GM18858 (cell line): ENCODE data around the gene SLC13A1.

ENCODE experiments used
- ATAC-seq: cut with Tn5 transposase; IDR thresholded peaks from one replicate; pipeline ENCODE4 v1.9.1; 2021; ENCODE audit not compliant: unreplicated experiment

Gene SLC13A1

DNA sequence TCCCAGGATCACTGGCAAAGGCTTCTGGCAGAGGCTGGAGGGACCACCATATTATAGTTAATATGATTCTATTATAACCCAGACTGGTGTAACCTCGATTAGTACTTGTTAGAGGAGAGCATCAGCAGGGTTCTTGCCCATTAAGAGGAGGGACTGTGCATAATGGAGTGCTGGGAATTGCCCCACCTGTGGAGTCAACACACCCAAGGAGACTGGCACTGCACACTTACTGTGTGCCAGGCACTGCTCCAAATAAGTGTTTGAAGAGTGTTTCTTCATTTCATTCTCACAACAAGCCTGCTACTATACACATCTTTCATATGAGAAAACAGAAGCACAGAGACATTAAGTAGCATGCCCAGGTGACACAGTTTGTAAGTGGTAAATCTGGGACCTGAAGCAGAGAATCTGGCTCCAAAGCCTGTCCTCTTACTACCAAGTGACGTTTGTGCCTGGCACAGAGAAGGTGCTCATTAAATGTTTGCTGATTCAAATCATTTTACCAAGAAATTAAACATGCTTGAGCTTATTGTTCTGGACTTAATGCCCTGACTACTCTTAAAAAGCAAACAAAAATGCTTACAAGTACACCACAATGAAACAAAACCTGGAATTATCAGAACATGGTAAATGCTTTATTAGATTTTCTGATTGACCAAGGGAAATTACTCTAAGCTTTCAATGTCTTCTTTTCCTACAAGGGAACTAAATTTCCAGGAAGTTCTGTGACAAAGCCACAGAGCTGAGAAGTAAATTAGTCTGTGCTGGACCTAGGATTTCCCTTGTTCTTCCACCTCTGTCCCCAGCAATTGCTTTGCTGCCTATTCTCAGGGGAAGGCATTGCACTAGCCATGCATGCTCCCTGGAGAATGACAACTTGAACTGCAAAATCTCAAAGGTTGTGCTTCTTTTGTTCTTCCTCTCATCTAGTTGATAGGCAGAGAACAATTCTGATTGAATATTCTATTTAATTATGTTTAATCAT lies 809 bp downstream of the SLC13A1 start:
- ATAC-seq: no peak

DNA sequence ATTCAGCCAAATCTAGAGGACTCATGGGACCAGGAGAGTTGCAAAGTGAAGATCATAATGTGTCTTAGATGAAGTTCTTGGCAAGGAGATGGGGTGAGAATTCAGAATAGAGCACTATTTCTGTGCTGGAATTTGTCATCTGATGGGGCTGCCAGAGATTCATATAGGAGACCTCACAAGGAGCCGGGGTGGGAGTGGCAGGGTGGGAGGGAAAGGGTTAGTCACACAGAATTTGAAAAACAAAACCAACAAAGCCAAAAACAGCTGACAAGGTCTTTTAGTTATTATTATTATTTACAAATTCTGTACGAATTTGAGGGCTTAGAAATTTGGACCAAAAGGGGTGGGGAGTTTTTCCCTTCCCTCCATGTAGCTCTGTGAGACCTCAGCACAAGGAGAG lies 1.7 kb downstream of the SLC13A1 start:
- no peak for ATAC-seq

DNA sequence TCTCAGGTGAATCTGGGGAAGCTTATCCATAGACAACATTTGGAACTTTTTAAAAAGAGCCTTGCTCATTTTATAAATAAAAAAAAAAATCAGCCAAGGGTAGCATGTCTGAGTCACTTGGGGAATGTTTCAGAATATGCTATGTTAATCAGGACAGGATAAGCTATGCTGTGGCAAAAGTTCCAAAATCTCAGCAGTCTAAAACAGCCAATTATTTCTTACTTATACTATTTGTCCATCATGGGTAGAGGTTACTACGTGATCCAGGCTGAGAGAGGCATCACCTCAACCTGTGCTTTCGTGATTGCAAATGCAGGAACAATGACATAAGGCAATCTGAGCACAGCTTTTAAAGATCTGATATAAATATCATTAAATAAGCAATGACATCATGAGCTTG lies 6.5 kb downstream of the SLC13A1 start:
- no peak for ATAC-seq

DNA sequence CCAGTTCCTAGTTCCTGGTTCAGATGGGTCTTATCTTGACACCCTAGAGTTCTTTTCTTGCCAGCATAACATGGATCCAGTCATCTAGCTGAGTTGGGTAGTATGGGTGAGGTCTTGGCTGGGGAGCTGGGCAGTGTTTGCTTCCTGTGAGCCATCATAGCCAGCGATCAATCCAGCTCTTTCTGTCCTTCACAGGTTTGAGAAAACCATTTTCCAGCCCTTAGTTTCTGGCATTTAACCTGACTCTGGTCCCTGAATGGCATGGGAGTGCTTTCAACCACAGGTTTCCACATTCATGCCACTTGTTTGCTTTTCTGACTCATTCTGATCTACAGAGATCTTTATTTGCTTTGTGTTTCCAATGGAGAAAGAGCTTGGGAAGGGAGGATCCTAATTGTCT lies 8.6 kb downstream of the SLC13A1 start:
- ATAC-seq: no peak

DNA sequence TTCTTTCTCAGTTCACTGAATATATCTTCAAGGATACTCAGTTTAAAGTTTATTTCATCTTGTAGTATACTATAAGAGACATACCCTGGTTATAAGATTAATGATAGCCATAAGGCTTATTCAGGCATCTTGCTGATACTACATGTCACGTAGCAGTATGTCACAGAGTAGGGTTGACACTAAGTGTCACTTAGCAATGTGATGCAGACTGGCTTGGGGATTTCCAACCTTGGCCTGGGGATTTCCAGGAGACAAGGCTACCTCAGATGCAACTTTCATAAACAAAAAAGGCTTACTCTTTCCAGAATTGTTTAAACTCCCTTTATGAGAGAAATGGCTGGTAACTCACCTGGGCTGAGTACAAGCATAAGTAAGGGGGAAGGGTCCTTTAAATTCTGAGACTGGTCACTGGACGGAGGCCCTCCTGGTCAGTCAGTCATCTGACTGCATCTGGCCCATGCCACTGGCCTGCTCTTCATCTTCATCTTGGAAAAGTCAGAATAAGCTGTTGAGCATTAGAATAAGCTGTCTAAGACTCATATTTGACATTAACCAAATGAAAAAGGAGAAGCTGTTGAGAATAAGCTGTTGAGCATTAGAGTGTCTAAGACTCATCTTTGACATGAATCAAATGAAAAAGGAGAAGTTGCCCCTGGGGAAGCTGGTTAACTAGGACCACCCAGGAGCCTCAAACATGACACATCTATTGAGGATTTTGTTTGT lies 9.5 kb downstream of the SLC13A1 start:
- ATAC-seq: peak; percentile 94

DNA sequence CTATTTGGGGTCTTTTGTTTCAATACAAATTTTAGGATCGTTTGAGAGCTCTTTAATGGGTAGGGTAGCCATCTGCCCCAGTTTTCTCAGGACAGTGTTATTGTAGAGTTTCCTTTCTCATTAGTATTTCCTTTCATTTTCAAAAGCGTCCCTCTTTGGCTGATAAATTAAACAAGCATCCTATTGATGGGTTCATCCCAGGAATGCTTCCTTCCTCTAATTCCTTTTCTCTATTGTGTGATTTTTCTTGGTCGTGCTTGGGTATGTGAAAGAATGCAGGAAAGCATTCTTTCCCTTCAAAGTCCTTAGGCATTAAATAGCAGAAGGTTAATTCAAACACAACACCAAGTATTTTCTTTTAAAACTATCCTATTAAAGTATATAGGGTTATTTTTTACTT lies 14.0 kb downstream of the SLC13A1 start:
- no peak for ATAC-seq

DNA sequence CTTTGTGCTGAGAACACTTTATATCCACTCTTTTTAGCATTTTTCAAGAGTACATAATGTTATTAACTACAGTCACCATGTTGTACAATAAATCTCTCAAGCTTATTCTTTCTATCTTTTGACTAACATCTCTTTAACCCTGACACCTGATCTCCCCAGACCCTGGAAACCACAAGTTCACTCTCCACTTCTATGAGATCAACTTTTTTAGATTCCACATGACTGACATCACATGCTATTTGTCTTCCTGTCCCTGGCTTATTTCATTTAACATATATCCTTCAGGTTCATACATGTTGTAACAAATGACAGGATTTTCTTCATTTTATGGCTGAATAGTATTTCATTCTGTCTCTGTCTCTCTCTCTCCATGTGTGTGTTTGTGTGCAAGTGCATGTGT lies 15.5 kb downstream of the SLC13A1 start:
- ATAC-seq: no peak

DNA sequence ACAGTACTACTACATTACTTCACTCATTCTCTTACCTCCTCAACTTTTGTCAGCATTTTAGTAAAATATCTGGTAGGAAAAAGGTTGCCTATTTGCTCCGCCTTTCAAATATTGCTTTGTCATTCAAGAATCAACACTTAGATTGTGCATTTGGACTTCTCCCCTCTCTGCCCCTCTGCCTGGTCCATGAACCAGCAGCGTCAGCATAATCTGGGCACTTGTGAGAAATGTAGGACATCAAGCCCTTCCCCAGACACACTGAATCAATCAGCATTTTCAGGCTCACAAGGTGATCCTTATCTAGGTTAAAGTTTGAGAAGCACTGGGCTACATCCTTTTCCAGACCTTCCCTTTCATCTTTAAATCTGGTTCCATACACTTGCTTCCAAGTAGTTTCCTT lies 16.3 kb downstream of the SLC13A1 start:
- no peak for ATAC-seq

DNA sequence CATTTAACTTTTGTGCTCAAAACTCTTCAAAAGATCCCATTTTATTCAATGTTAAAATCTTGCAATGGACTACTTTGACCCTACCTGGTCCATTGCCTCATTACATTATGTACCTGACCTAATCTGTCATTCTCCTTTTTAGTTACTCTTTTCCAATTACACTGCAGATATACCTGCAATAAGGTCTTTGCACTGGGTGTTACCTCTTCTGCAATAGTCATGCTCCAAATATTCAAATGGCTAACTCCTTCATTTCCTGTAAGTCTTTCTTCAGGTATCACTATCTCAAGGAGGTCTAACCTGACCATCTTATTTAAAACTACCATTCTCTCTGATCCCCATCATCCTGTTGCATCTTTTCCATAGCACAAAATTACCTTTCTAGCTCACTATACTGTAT lies 22.3 kb downstream of the SLC13A1 start:
- no peak for ATAC-seq

DNA sequence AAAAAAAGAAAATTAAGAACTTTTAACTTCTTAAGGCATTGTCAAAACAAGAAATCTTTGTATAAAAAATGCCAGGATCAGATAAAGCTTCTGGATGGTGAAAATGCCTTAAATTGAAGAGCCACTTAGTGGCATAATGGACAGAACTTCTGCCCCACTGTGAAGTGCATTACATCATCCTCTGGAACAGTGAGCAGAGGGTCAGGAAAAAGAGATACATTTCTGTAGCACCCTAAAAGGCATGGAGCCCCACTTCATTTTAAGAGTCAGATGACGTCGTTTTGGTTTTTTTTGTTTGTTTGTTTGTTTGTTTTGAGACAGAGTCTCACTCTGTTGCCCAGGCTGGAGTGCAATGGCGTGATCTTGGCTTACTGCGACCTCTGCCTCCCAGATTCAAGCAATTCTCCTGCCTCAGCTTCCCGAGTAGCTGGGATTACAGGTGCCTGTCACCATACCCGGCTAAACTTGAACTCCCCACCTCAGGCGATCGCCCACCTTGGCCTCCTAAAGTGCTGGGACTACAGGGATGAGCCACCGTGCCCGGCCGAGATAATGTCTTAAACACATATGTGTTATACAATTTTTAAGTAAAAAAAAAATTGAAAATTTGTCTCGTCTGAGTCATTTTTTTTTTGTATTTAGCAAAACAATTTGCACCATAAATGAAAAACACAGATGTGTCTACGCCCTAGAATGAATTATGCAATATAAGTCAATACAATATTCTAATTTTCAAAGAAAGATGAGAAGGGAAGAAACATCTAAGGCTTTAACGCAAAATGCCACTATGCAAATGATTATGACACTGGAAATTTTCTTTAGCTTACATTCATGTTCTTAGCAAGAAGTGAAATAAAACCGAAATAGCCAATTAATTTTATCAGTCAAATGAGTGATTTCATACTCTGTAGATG lies 29.2 kb downstream of the SLC13A1 start:
- ATAC-seq: no peak

DNA sequence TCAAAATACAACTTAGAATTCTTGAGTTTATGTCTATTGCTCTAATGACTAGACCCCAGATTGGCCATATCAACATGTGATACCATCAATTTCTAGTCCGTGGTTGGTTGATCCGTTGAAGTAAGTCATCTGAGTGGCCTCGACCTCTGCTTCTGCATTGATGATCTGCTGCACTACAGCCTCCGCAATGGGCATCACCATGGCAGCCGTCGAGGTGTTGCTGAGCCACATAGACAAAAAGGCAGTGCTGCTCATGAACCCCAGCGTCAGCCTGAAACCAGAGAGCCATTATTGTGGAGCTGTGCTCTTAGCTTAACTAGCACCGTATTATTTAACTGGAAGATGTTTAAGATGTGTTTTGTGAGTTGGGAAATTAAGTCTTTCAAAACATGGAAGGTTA lies 30.7 kb downstream of the SLC13A1 start:
- no peak for ATAC-seq

DNA sequence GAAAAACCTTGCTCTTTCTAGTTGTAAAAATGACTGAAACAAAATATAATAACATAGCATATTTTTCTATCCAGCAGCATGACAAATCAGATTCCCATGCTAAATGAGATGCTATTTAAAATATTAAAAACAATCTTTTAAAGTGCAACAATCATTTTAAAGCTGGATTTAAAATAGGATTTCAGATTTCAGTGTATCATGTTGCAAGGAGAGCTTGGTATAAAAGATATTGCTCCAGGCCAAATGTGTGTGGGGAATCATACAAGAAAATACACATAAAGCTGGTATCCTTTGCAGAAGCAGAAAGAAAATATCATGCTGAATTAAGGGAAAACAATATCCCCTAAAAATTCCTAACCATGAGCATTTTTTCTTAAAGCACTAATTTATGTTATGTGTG lies 42.2 kb downstream of the SLC13A1 start:
- no peak for ATAC-seq

DNA sequence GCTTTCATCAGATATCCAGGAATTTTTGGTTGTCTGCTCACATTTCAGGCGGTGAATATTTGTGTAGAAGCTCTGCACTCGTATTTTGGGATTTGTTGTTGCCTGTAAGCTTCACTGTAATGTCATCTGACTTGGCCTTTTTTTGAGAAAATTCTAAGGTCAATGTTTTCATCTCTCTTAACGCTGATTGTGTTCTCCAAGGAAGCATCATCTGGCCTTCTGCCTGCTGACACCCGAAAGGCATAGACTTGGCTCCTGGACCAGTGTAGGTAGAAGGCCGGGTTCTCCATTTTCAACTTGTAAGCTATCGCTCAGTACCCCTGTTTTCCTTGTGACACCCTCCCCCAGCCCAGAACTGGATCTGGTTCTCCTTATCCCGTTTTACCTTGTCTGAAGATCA lies 44.2 kb downstream of the SLC13A1 start:
- no peak for ATAC-seq

DNA sequence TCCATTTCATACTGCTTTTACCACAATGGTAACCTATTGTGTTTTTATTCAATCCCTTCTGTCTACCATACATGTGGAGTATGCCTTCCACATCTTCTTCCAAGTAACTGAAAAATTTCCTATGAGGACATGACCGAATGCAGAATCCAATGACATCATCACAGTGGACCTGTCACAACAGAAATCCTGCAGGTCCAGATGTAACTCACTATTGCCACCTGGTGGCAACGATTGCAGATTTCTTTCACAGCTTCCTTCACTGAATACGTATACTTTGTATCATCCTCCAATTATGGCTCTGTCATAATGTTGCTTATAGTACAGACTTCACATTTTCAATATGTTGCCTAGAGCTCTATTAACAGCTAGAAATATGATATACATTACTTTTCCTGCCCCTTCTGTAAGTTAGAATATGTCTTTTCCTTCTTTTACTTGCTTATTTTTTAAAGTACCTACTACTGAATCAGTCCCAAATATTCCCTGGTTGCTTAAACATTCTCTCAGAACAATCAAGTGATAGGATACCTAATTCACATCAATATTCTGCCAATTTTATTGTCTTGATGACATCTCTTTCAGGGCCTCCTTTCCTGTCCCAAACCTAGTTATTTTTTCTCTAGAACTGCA lies 45.4 kb downstream of the SLC13A1 start:
- ATAC-seq: peak; percentile 98

DNA sequence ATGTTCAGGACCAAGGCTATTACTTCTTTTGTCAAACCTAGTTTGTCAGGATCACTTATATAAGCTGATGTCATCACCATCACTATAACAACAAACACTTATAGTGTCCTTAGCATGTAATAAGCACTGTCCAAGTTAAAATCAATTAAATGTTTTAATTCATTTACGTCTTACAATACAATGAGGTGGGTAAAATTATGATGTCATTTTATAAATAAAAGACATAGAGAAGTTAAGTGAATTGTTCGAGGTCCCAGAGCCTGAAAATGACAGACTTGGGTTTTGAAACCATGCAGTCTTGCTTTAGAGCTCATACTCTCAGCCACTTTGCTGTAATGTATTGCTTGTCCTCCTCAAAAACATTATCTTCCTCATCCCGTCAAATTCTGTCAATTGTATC lies 48.3 kb downstream of the SLC13A1 start:
- no peak for ATAC-seq

DNA sequence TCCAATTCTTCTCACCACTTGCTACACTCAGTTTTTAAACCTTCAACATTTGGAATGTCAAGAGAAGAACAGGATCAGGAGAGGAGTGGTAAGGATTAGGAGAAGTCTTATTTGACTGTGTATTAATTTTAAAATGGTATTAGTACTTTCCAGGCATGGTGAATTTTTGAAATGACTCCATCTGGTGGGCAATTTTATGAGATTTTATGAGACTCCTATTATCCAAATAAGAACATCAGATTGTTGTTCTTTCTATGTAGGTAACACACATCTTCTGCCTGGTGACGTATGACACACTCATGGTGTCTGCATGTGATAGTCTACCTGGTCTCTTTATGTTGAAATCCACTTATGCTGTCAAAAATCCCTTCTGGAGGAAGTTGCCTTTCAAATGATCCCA lies 51.0 kb downstream of the SLC13A1 start:
- no peak for ATAC-seq

DNA sequence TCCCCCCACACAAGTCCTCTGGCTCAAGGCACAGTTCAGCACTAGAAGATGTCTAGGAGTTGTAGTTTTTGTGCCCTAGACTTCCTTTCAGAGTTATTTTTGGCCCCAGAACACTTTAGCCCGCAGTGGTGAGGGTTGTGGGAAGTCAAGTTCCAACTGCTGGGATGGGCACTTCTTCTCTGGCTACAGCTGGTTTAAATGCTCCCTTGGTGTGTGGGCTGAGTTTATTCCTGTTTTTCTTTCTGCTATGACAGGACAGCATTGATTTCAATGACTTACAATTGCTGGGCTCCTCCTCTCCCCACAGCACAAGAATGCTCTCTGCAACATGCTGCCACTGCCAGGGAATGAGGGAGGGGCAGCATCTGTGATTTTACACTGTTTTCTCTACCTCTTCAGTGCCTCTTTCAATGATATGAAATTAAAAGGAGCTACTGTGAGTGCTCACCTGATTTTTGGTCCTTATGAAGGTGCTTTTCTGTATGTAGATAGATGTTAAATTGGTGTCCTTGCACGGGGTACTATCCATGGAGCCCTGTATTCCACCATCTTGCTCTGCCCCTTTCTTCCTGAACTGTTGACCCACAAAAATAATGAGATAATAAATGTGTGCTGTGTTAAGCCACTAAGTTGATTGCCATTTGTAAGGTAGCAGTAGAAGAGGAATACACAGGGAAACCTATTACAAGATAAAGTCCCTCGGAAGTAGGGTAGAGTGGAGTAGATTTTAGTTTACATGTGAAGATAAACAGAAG lies 56.3 kb downstream of the SLC13A1 start:
- no peak for ATAC-seq

DNA sequence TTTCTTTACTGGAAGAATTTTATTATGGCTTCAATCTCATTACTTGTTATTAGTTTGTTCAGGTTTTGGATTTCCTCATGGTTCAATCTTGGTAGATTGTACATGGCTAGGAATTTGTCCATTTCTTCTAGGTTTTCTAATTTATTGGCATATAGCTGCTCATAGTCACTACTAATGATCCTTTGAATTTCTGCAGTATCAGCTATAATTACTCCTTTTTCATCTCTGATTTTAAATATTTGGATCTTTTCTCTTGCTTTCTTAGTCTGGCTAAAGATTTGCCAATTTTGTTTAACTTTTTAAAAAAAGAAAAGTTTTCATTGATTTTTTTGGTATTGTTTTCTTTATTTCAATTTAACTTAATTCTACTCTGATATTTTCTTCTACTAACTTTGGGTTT lies 59.2 kb downstream of the SLC13A1 start:
- ATAC-seq: no peak

DNA sequence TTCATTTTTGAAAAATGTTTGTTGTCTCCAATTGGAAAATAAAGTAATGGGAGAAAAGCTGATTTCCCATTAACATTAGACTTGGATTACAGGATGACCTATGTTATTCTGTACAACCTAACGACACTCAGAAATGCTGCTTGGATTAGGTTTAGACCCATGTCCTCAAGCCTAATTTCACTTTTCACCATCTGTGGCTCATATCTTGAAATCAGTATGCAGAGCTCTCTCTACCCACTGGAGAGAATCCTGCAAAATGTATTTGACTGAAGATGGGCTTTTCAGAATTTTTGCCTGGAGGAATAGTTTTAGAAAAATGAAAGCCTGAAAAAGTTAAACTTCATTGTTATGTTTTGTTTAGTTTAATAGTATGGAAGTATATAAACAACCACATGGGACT lies 63.8 kb downstream of the SLC13A1 start:
- no peak for ATAC-seq

DNA sequence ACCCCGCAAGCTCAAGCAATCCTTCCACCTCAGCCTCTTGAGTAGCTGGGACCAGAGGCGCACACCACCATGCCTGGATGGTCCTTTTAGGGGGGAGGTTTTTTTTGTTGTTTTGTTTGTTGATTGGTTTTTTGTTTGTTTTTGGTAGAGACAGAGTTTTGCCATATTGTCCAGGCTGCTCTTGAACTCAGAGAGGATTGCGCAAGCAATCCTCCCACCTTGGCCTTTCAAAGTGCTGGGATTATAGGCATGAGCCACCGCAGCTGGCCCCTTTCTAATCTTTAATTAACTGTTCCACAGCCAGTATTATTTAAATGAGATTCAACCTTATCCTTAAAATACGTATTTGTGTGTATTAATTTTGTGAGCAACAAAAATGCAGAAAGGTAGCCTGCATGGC lies 65.8 kb downstream of the SLC13A1 start:
- ATAC-seq: no peak
